HepG2 (cell line): ENCODE results near the gene QRFPR.

Experiments used
- FOSL2 ChIP-seq: sonication (generic); formaldehyde crosslinking; IDR thresholded peaks from 2 replicates; pipeline ENCODE4 v1.4.0; 2020; ENCODE audit warnings: missing genetic modification reagents
- NCOA2 ChIP-seq: sonication (generic); formaldehyde crosslinking; IDR thresholded peaks from 2 replicates; pipeline ENCODE4 v1.8.0; 2022; ENCODE audit warnings: inconsistent platforms
- PHB2 ChIP-seq: fragments of 450-650 bp; IDR thresholded peaks from 2 replicates; pipeline ENCODE4 v1.6.1; 2018; ENCODE audit not compliant: partially characterized antibody
- PHF8 ChIP-seq: sonication (generic); formaldehyde crosslinking; IDR thresholded peaks from 2 replicates; pipeline ENCODE4 v1.5.0; 2020; ENCODE audit warnings: missing genetic modification reagents
- POLR2AphosphoS5 ChIP-seq: IDR thresholded peaks from 2 replicates; pipeline ENCODE4 v1.6.1; 2012; ENCODE audit warnings: low read depth, low read length
- SMARCE1 ChIP-seq: fragments of 450-650 bp; IDR thresholded peaks from 2 replicates; pipeline ENCODE4 v1.6.1; 2017; ENCODE audit warnings: borderline replicate concordance
- TF ChIP-seq, protein P1 (sequence below): IDR thresholded peaks from 2 replicates; pipeline ENCODE4 v1.6.1; 2016; ENCODE audit warnings: missing genetic modification reagents, missing compliant biosample characterization

DNA sequence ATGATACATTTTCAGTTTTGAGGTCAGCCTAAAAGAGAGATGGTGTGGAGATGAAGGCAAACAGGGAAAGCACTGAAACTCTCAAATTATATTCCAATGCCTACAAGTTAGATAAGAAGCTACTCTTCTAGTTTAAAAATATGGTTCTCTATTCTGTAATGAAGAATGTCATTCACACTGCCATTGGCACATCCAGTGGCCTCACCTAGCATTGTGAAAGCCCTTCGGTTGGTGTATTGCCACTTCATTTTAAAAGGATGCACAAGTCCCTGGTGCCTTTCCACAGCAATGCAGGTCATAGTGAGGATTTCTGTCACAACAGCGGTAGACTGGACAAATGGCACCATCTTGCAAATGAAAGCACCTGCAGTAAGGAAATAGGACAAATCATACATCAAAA, 40.6 kb downstream of the QRFPR start:
- no peak for TF ChIP-seq POLR2AphosphoS5
- no peak for TF ChIP-seq NCOA2 (CRISPR knock-in tag)
- no peak for TF ChIP-seq FOSL2
- no peak for TF ChIP-seq PHB2
- TF ChIP-seq SMARCE1, result no peak
- TF ChIP-seq PHF8, result no peak
- TF ChIP-seq, protein P1, sequence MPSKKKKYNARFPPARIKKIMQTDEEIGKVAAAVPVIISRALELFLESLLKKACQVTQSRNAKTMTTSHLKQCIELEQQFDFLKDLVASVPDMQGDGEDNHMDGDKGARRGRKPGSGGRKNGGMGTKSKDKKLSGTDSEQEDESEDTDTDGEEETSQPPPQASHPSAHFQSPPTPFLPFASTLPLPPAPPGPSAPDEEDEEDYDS (CRISPR knock-in tag), result no peak
